ENCODE data around the gene CELF4. TPM values are rescaled to one million over a fixed set of nuclear protein-coding genes. Genes with fewer than 3 reads are reported as not detected.

CELF4 gene
- total RNA-seq, result not detected in 2 replicates
- 0.09 TPM for polyA plus RNA-seq (2012)

DNA sequence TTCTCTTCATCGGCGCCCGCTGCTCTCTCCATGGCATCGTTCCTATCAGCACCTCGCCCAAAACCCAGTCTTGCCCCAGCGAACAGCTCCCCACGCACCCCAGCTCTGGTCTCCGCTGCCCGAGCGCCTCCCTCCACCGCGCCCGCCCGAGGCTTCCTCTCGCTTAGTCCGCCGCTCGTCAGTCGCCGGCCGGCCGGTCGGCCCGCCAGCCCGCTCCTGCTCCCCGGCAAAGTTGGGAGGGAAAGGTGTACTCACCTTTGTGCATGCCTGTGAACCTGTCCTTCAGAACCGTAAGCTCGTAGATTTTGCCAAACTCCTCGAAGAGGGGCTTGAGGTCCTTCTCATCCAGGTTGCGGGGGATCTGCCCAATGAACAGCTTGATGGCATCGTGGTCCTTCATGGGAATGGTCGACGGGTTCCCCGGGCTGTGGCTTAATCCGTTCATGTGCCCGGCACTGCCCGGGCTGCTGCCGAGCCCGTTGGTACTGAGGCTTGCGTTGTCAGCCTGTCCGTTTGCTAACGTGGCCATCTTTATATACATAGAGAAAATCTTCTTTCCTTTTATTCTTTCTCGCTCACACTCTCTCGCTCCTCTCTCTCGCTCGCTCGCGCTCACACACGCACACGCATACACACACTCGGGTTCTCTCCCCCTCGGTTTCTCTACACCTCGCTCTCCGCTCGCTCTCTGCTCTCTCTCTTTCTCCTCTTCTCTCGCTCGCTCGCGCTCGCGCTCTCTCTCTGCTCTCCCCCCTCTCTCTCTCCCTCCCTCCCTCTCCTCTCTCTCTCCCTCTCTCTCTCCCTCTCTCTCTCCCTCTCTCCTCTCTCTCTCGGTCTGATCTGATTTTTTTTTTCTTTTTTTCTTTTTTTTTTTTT lies at the start of gene CELF4:
CELF4 (minus strand) TSS at position 698 of the 876 bp plus-strand sequence.
- peak; percentile 2 for DNase-seq (ENCODE audit: low read depth)

DNA sequence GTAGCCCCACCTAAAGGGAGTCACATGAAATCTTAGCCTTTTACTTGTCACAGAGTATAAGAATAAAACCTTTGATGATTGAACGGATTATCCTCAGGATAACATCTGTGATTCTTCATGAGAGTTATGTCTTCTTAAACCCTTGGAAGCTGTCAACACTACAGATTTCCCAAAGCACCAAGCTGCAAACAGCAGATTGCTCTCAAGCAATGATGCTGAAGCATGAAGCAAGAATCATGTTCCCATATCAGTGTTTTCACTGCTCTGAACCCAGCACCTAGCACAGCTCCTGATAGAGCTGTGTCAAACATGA lies 47.6 kb upstream of the CELF4 start:
- DNase-seq (ENCODE audit: low read depth), result no peak

DNA sequence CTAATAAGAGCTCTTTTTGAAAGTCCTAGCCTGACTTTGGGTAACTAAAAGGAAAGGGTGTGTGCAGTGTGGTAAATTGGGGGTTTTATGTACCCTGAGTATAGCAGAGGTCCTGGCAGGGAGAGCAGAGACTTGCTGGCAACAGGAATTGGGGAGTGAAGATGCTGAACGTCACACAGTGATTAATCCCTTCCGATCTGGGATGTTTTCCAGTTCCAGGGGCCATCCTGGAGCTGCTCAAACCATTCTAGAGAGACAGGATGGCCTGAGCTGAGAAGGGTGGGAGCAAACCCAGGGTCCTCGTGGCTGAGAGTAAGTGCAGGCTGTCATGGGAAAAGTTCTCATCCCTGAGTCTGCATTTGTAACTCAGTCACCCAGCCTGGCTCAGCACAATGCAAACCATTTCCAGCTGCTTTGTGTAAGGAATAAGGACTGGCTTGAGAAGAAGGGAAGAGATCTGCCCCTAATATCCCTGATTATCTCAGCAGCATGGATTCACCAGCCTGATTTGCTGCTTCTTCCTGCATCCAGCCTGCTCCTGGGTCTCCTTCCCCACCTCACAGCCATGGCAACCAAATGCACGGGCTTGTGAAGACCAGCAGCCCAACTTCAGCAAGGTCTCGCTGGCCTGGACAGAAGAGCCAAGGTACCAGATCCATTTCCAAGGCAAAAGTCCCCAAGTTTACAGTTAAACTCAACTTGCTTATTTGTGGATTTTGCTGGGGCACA lies 47.1 kb upstream of the CELF4 start:
- no peak for DNase-seq (ENCODE audit: low read depth)

DNA sequence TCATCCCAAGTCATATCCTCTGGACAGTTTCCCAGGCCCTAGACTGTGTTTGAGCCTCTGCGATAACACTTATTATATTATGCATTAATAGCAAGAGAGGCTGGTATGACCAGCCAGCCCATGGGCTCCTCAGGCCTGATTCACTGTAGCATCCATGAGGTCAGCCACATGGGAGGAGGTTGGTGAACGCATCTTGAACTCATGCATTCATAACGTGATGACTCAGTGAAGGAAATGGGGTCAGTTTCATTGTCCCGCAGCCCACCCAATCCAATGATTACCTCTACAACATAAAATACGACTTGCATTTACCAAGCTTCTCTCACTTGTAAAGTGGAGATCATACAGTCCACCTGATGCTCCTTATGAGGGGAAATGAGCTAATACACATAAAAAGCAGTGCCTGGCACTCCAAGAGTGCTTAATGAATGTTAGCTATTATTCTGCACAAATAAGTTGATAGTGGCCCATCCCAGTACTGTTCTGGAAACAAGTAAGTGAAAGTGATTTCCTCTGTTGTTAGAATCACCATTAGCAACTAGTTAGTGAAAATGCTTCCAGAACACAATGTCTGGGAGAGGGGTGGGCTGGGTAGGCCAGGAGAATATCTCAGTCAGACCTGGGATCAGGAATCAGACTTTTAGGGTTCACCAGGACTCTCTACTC lies 46.1 kb upstream of the CELF4 start:
- DNase-seq (ENCODE audit: low read depth), result no peak

DNA sequence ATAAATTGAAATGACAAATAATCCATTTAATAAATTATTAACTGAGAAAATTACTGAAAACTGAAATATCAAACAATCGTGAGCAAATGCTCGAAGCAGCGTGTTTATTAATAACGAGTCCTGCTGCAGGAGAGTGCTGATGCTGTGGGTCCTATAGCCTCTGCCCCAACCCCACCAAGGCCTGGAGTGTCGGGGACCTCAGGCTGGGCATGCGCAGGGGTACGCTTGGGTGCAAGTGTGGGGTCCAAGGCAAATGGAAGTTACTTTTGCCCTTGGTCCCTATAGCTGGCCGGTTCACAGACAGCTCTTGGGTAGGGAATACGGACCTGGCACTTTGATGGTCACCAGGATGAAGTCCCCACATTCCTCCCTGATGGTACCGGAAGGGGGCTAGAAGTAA lies 43.3 kb upstream of the CELF4 start:
- DNase-seq (ENCODE audit: low read depth), result no peak

DNA sequence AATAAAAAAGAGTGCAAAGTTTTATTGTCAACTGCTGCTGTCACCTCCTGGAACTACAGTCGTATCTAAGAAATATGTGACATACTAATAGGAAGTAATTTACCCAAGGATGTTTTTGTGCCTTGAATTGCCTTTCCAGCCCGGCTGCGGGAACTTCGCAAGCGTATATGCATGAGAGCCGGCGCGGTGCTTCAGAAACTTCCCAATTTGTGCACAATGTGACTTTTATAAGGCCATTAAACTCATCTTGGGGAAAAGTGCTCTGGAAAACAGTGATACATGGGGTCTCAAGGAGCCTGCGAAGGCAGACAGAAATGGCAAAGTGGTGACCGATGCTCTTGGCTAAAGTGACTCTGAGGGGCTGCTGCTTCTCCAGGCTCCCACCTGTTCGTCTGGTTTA lies 41.7 kb upstream of the CELF4 start:
- no peak for DNase-seq (ENCODE audit: low read depth)

DNA sequence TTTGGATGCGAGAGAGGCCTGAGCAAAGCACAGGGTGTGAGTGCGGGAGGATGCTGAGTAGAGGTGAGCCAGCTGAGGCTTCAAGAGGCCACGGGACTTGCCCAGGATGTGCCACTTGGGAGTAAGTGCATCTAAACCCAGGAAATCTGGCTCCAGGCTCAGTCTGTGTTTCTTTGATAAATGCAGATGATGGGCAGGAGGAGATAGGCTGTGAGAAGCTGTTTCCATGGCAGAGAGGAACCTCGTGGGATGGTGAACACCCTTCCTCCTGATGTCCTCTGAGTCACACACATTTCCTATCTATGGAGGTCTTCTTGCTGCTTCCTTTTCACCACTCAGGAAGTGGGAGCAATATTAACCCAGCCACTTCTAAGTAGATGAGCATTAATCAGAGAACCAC lies 38.4 kb upstream of the CELF4 start:
- no peak for DNase-seq (ENCODE audit: low read depth)

DNA sequence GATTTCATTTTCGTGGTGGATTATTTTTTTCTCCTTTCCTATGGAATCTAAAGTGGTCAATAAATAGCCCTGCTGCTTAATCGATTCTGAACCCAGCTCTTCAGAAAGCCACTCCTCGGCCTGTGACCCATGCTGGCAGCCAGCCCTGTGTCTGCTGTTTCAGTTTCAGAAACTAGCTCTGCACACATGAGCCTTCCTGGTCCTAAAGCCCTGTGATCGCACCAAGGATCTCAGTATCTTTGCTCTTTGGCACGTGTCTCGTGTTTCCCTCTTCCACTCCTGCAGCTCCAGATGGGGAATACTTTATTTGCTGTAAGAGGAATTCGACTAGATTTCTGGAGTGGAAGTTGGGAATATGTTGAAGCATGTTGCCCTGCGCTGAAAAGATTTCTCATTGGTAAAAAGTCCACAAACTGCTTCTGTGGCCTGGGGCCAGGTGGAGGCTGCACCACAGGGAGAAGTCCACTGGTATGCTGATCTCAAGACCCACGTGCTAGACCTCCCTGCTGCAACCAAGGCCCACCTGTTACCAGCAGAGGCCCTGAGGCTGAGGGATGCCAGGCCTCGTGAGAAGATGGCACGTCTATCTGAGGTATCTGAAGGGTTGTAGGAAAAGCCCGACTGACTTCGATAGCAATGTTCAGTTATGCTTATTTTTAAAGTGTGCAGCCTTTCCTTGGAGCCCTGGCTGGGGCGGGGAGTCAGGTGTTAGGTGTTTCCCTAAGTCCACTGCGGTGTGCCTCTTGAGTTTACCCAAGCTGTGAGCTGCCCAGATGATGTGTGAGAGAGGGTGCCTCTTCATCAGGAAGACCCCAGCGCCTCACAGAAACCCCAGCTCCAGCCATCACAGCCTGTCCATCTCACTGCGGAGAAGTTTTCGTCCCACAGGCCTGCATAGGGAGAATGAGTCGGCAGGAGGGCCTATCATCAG lies 33.6 kb upstream of the CELF4 start:
- no peak for DNase-seq (ENCODE audit: low read depth)

DNA sequence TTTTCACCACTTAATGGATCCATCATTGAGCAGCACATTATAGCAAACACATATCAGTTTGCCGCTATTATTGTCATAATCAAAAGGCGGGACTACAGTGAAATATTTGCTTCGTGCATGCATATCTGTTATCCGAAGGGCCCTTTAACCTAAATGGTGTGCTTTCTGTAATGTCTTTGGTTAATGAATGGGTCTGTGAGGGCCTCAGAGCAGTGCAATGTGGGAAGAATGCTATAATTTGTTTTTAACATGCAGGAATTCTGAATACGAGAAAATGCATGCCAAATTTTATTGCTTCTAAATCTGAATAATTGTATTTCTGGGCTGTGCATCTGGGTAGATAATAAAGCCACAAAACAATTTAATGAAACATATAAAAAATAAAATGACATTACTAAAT lies 32.8 kb upstream of the CELF4 start:
- DNase-seq (ENCODE audit: low read depth), result no peak

DNA sequence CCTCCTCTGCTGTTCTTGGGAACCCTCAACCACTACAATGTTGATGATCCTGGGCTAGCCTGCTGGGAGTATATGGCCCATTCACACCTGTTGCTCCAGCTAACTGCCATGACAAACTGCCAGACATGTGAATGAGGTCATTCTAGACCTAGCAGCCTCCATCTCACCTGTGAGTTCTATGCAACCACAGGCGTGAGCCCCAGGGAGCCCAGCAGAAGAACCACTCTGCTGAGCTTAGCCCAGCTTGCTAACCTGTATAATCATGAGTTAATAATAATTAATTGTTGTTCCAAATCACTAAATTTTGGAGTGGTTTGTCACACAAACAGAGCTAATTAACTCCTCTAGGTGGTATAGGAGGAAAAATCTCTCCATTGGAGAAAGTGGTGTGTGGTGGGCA lies 24.7 kb upstream of the CELF4 start:
- DNase-seq (ENCODE audit: low read depth), result no peak

DNA sequence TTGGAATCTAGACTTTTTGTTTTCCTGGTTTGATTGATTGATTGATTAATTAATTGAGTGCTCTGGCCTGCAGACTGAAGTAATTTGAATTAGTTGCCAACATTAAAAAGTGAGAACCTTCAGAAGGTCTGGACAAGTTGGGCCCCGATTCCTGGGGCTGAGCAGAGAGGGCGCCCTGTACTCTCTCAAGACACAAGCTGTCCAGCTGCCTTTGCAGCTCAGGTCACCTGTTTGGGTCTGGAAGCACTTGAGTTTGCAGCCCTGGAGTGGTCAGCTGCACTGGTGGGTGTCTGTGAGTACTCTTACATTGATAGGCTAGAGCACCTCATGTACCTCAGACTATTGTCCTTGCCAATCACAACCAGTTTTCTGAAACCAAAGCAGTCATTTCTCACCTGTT lies 22.7 kb upstream of the CELF4 start:
- no peak for DNase-seq (ENCODE audit: low read depth)

DNA sequence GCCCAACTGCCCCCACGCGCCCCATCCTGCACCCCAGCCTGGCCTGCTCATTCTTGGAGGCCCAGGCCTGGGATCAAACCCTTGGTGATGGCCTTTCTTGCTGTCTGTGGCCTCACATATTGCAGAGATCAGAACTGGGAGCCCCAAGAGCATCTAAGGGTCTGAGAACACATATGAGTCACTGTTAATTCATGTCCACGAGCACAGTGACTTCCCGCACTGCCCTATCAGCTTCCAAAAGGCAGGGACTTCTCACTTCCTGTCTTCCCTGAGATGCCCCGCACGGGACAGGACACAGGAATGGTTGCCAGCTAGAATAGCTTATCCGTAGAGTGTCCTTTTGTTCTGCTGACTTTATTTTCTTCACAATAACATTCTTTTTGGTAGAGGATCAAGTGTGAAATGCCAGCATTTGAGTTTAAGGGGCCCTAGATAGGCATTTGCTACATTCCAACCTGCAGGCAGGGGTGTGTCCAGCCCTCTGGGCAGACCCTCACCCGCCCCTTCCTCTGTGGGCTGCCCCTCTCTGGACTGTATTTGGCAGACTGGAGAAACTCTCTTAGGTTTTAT lies 21.1 kb upstream of the CELF4 start:
- no peak for DNase-seq (ENCODE audit: low read depth)

DNA sequence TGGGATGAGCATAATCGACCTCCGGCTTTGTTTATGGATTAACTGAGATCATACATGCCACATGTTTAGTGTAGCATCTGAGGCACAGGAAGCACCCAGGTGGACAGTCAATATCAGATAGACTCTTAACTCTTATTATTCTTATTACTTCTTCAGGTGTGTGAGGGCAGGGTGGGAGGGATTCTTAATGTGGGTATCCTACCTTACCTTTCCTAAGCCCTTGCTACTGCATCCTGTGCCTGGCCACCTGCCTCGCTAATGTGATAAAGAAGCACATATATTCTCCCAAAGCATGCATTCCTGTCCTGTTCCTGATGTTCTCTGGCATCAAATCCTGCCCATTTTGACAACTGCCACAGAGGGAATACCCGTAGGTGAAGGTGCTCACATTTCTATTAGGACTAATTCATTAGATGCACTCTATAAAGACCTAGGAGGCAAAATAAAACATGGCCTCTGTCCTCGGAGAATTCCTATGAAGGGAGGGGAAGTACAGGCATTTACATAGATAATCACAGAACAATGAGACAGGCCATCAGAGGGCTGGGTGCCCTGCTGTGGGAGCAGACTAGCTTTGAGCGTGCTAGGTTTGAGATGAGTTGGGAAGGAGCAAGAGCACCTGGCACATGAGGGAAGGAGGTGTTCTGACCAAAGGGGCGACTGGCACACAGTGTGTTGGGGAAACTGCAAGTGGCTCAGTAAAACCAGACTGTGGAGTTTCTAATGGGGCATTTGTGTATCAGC lies 19.5 kb upstream of the CELF4 start:
- DNase-seq (ENCODE audit: low read depth), result no peak

DNA sequence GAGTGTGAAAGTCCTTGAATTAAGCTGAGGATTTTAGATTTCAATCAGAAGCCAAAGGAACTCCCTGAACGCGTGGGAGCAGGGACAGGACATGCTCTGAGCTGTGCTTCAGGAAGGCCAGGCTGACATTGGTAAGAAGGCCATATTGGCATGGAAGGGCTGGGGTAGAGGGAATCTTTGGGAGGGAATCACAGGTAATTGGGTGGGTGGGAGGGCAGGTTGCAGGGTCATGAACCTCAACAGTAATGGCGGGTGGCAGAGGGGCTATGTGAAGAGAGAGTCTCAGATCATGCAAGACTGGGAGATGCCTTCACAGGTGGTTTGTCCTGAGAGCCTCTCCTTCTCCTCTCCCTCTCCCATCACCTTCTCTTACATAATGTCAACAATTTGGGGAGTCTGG lies 18.6 kb upstream of the CELF4 start:
- no peak for DNase-seq (ENCODE audit: low read depth)

DNA sequence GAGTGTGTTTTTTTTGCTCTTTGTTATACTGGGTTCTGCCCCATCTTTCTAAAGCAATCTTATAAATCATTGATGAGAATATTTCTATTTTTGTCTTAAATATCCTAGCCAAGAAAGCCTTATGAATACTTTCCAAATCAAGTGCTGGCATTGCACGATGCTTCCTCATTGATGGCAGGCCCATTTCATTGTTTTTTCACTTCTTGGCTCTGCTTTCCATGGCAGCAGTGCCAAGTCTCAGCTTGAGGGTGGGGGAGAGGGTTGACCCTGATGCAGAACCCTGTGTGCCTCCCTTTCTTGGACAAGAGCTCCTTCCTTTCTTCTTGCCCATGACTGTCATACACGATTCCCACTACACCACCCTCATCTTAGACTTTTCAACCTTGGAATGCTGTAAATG lies 16.7 kb upstream of the CELF4 start:
- DNase-seq (ENCODE audit: low read depth), result no peak

DNA sequence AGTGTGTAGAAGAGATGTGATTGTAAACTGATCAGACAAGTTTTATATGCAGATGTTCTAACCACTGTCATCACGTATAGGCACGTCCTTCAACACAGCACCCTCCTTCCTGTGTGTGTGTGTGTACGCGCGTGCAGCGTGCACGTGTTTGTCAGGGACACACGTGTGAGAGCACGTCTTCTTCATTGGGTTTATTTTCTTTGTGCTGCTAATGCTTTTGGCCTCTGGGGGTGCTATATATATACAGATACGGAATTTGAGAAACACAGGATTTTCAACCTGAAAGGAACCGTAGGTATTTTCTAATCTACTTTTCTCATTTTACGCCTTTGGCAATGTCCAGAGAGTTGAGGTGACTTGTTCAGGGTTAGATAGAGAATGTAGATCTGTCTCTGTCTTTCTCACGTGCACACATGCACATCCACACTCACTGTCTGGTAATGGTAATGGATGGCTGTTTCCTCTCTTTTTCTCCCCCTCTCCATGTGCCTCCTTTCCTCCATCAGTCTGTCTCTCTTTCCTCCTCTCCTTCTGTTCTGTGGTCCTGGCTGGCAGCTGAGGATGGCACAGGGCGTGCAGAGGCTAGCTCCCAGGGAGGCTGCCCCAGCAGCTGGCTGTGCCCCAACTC lies 13.4 kb upstream of the CELF4 start:
- peak; percentile 4 for DNase-seq (ENCODE audit: low read depth)

DNA sequence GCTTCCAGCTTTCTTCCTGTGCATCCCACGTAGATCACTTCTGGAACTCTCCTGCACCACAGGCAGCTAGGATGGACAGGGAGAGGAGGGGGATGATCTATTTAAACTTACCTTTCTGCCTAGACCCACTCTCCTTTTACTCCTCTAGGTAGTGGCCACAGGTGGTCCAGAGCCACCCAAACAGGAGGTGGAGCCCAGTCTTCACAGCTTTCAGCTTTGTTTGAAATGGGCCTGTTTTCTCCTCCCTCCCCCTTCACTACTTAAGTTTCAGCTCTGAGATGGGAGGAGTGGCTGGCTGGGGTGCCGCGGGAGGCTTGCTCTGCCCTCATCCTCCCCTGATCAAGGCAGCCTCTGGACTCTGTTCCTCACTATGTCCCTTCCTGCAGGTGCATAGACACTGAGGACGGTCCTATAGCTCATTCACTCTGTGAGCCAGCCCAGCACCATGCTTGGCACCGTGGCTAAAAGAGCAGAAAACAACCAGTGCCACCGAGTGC lies 12.6 kb upstream of the CELF4 start:
- DNase-seq (ENCODE audit: low read depth), result no peak

DNA sequence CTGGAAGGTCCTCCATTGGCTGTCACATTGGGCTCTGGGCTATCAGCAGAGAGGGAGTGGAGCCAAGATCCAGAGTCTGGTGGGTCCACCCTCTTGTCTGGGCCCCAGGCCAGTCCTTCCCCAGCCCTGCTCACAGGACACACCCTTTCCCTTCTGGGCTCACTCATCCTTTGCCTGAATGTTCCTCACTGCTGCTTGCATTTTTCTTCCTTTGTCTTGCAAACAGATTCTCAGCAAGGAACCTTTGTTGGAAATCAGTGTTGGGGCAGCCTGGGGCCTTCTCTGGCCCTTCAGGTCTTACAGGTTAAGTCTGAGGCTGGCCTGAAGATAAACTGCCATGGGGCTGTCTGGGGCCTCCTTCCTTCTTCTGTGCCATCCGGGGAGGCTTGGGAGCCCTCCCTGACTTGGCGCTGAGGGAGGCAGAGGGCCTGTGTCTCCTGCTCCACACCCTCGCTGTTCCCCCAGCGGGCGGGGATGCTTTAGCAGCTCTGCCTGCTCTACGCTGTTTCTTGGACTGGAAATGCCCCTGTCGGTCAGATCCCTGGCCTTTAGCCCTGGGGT lies 11.5 kb upstream of the CELF4 start:
- DNase-seq (ENCODE audit: low read depth), result no peak

DNA sequence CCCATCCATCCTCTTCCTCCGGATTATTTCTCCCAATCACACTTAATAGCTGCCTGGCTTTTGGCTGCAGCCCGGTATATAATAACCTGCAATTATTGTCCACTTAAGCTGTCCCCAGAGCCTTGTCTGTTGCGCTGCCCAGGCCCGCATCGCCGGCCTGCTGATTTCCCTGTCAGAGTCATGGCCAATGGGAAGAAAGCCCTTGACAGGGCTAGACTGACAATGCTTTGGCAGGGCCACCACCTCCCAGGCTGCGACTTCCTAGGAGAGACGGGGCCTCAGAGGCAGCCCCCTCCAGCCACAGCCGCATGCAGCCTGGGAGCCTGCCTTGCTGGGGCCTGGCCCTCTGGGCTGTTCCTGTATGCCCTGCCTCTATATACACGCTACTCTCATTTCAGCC lies 10.0 kb upstream of the CELF4 start:
- DNase-seq (ENCODE audit: low read depth), result no peak

Data from myocyte (in vitro differentiated cells).